ENCODE data around the gene OR4E2. TPM values are rescaled to one million over a fixed set of nuclear protein-coding genes. Genes with fewer than 3 reads are reported as not detected.

The OR4E2 gene
- total RNA-seq, 1 donor from 2014 or later = not detected

DNA sequence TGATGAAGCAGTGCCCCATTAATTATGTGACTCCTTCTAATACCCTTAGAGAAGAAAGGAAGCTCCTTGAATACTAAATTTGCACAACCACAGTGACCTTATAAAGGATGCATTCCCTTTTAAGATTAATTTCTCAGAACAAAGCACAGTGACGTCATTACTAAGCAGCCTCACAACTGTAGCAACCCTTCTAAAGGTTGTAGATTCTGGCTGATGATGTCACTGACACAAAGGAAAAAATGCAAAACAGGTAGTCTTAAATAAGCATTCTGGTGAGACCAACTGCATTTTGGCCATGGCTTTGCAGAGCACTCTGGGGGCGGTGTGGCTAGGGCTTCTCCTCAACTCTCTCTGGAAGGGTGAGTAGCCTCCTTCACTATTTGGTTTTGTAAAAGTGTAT lies 58.4 kb downstream of the OR4E2 start:
- Histone ChIP-seq H3K4me3 (ENCODE audit: low read depth, low read length) (no peak overlapping the region), H3K36me3 (ENCODE audit: control insufficient read depth, insufficient read depth, low read length) (no peaks in the 10 kb centered on the region), H3K27me3 (ENCODE audit: control insufficient read depth, insufficient read depth, low read length) (no peaks in the 10 kb centered on the region)
- TF ChIP-seq, protein P1, sequence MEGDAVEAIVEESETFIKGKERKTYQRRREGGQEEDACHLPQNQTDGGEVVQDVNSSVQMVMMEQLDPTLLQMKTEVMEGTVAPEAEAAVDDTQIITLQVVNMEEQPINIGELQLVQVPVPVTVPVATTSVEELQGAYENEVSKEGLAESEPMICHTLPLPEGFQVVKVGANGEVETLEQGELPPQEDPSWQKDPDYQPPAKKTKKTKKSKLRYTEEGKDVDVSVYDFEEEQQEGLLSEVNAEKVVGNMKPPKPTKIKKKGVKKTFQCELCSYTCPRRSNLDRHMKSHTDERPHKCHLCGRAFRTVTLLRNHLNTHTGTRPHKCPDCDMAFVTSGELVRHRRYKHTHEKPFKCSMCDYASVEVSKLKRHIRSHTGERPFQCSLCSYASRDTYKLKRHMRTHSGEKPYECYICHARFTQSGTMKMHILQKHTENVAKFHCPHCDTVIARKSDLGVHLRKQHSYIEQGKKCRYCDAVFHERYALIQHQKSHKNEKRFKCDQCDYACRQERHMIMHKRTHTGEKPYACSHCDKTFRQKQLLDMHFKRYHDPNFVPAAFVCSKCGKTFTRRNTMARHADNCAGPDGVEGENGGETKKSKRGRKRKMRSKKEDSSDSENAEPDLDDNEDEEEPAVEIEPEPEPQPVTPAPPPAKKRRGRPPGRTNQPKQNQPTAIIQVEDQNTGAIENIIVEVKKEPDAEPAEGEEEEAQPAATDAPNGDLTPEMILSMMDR (IDR thresholded peaks at IDR 0.05; ENCODE audit: insufficient read depth, low read length, severe bottlenecking) = no peak
- DNase-seq (ENCODE audit: low read depth) (no peak), FAIRE-seq (no peak)

DNA sequence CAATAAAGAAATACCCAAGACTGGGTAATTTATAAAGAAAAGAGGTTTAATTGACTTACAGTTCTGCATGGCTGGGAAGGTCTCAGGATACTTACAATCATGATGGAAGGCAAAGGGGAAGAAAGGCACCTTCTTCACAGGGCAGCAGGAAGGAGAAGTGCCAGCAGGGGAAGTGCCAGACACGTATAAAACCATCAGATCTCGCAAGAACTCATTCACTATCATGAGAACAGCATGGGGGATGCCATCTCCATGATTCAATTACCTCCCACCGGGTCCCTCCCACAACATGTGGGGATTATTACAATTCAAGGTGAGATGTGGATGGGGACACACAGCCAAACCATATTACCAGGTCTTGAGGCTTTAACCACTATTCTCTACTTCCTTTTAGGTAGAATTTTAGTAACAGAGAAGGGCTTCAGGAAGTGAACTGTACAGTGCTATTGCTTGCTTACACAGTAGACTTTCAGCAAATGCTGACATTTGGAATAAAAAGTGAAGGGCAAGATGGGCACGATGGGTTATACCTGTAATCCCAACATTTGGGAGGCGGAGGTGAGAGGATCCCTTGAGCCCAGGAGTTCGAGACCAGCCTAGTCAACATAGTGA lies 60.8 kb downstream of the OR4E2 start:
- DNase-seq (ENCODE audit: low read depth) (no peak), FAIRE-seq (no peak)
- TF ChIP-seq, protein P1 (IDR thresholded peaks at IDR 0.05; ENCODE audit: insufficient read depth, low read length, severe bottlenecking) = no peak

More for the DNA sequence above, 60.8 kb downstream of the OR4E2 start:
- H3K36me3 ChIP-seq (ENCODE audit: control insufficient read depth, insufficient read depth, low read length) = no peaks in the 10 kb centered on the region
- no peaks in the 10 kb centered on the region for H3K27me3 ChIP-seq (ENCODE audit: control insufficient read depth, insufficient read depth, low read length)
- no peak overlapping the region for H3K4me3 ChIP-seq (ENCODE audit: low read depth, low read length)

Other genes starting within 250 kb of the OR4E2 start
- 29.7 and 41.1 TPM in 2 replicates for gene CHD8, start 197.7 kb upstream of the OR4E2 start, total RNA-seq
- gene RAB2B, start 176.9 kb upstream of the OR4E2 start, total RNA-seq = 17.4 and 17.8 TPM in 2 replicates
- gene TOX4, start 176.6 kb upstream of the OR4E2 start, total RNA-seq = 16.6 and 23.0 TPM in 2 replicates
- gene METTL3, start 142.5 kb upstream of the OR4E2 start, total RNA-seq = 34.3 and 53.2 TPM in 2 replicates
- gene SALL2, start 127.5 kb upstream of the OR4E2 start, total RNA-seq = under 0.01 and 0.13 TPM in 2 replicates
- not detected in 2 replicates for gene OR10G3, start 73.8 kb upstream of the OR4E2 start, total RNA-seq
- not detected in 2 replicates for gene OR10G2, start 18.9 kb upstream of the OR4E2 start, total RNA-seq
- under 0.01 TPM in 1 of 2 replicates, not detected in the other for gene OR4E1, start 20.0 kb downstream of the OR4E2 start, total RNA-seq

All from bronchial epithelial cell (primary cell).